C4-2B (cell line): ENCODE measurements around the gene RPS18.

Experiments
- CTCF ChIP-seq: fragments of 450-650 bp; conservative IDR thresholded peaks from 2 replicates; pipeline ENCODE4 v1.5.1; 2017; ENCODE audit warnings: mild to moderate bottlenecking
- ZFX ChIP-seq: fragments of 450-650 bp; IDR thresholded peaks from 2 replicates; pipeline ENCODE4 v1.6.1; 2017

- TF ChIP-seq ZFX = no peak
- TF ChIP-seq CTCF = peak; percentile 90
Measured at GRCh38 chr6:33299237-33299944, 27.5 kb downstream of the RPS18 start.
